ENCODE results near the gene MACROD2. TPM values are rescaled to one million over a fixed set of nuclear protein-coding genes. Genes with fewer than 3 reads are reported as not detected.

Gene MACROD2
- total and polyA plus RNA-seq, 4 donors = 13.0 to 67.1 (median 20.7) TPM

- H3K9me3 ChIP-seq (ENCODE audit: control insufficient read depth in 4 of 4, insufficient read depth in 3 of 4, low read length in 3 of 4) = no peaks in the 10 kb centered on the region
- 67 to 81% methylated on average over 3 of the region's 3 CpGs for WGBS, 2 donors
- no peak overlapping the region for H3K9ac ChIP-seq (ENCODE audit: insufficient read depth in 1 of 2, low read length in 2 of 2)
- no peaks in the 10 kb centered on the region for H3K27me3 ChIP-seq (ENCODE audit: control insufficient read depth in 3 of 3, insufficient read depth in 3 of 3, low read length in 2 of 3)
- H3K4me1 ChIP-seq (ENCODE audit: control insufficient read depth in 5 of 5, insufficient read depth in 5 of 5, low read length in 5 of 5) = peaks cover 0 to 17% (median 0%) of the 10 kb centered on the region in 5 donors
- no peak for TF ChIP-seq CTCF (IDR thresholded peaks at IDR 0.05; ENCODE audit: control extremely low read depth, extremely low read depth)
- DNase-seq (no peak), ATAC-seq (ENCODE audit: insufficient read depth, low FRiP score) (no peak)
- no peak overlapping the region for H3K27ac ChIP-seq (ENCODE audit: low read depth in 1 of 2, low read length in 1 of 2)
- no peak overlapping the region for H3K4me3 ChIP-seq
- no peaks in the 10 kb centered on the region for H3K36me3 ChIP-seq (ENCODE audit: control insufficient read depth in 4 of 4, insufficient read depth in 4 of 4, low read length in 4 of 4)
Observed at GRCh38 chr20:14715400-14715799, 720.1 kb downstream of the MACROD2 start.

GRCh38 chr20:14716351-14716801, 721.1 kb downstream of the MACROD2 start:
- no peak overlapping the region for H3K27ac ChIP-seq (ENCODE audit: low read depth in 1 of 2, low read length in 1 of 2)
- ATAC-seq (ENCODE audit: insufficient read depth, low FRiP score) = no peak
- WGBS, 2 donors = 75 to 76% methylated on average over 5 of the region's 5 CpGs
- DNase-seq = no peak
- H3K27me3 ChIP-seq (ENCODE audit: control insufficient read depth in 3 of 3, insufficient read depth in 3 of 3, low read length in 2 of 3) = no peaks in the 10 kb centered on the region
- no peaks in the 10 kb centered on the region for H3K36me3 ChIP-seq (ENCODE audit: control insufficient read depth in 4 of 4, insufficient read depth in 4 of 4, low read length in 4 of 4)
- no peaks in the 10 kb centered on the region for H3K9me3 ChIP-seq (ENCODE audit: control insufficient read depth in 4 of 4, insufficient read depth in 3 of 4, low read length in 3 of 4)
- peaks cover 0 to 16% (median 0%) of the 10 kb centered on the region in 5 donors for H3K4me1 ChIP-seq (ENCODE audit: control insufficient read depth in 5 of 5, insufficient read depth in 5 of 5, low read length in 5 of 5)
- no peak overlapping the region for H3K9ac ChIP-seq (ENCODE audit: insufficient read depth in 1 of 2, low read length in 2 of 2)
- no peak overlapping the region for H3K4me3 ChIP-seq
- no peak for TF ChIP-seq CTCF (IDR thresholded peaks at IDR 0.05; ENCODE audit: control extremely low read depth, extremely low read depth)

GRCh38 chr20:14717134-14717999, 722.1 kb downstream of the MACROD2 start:
- H3K27me3 ChIP-seq (ENCODE audit: control insufficient read depth in 3 of 3, insufficient read depth in 3 of 3, low read length in 2 of 3) = no peaks in the 10 kb centered on the region
- TF ChIP-seq CTCF (IDR thresholded peaks at IDR 0.05; ENCODE audit: control extremely low read depth, extremely low read depth) = no peak
- no peak overlapping the region for H3K9ac ChIP-seq (ENCODE audit: insufficient read depth in 1 of 2, low read length in 2 of 2)
- DNase-seq (no peak), ATAC-seq (ENCODE audit: insufficient read depth, low FRiP score) (no peak)
- H3K27ac ChIP-seq (ENCODE audit: low read depth in 1 of 2, low read length in 1 of 2) = no peak overlapping the region
- H3K4me1 ChIP-seq (ENCODE audit: control insufficient read depth in 5 of 5, insufficient read depth in 5 of 5, low read length in 5 of 5) = peaks cover 0 to 6% (median 0%) of the 10 kb centered on the region in 5 donors
- no peaks in the 10 kb centered on the region for H3K36me3 ChIP-seq (ENCODE audit: control insufficient read depth in 4 of 4, insufficient read depth in 4 of 4, low read length in 4 of 4)
- 46 to 68% methylated on average over 6 of the region's 6 CpGs for WGBS, 2 donors
- H3K4me3 ChIP-seq = no peak overlapping the region
- H3K9me3 ChIP-seq (ENCODE audit: control insufficient read depth in 4 of 4, insufficient read depth in 3 of 4, low read length in 3 of 4) = no peaks in the 10 kb centered on the region

Measured in lung (tissue), 12 donors.